H1 (cell line): Measurements from ENCODE around the gene ARID4B. TPM values are rescaled to one million over a fixed set of nuclear protein-coding genes. Genes with fewer than 3 reads are reported as not detected.

Source experiments
- ATF3 ChIP-seq: IDR thresholded peaks from 2 replicates; pipeline ENCODE4 v1.6.1; 2011; ENCODE audit warnings: low read depth, mild to moderate bottlenecking, low read length; ENCODE audit not compliant: insufficient read depth
- CHD1 ChIP-seq: IDR thresholded peaks from 2 replicates; pipeline ENCODE4 v1.6.1; 2012; ENCODE audit warnings: low read depth, low read length, improper control_type of control experiment
- CHD2 ChIP-seq: IDR thresholded peaks from 2 replicates; pipeline ENCODE4 v1.6.1; 2012; ENCODE audit warnings: low read length, improper control_type of control experiment
- RXRA ChIP-seq: IDR thresholded peaks from 2 replicates; pipeline ENCODE4 v1.6.1; 2011; ENCODE audit warnings: low read depth, mild to moderate bottlenecking, low read length, moderate library complexity; ENCODE audit not compliant: insufficient read depth
- polyA plus RNA-seq, 7 experiments: library from polyadenylated mRNA; depleted of rRNA in 3 of 7; stranded (reverse) in 5 of 7; unstranded in 2 of 7; fragments of >200 nt in 5 of 7; fragments of 200-250 nt in 2 of 7; gene quantifications; 1 replicate in 5 of 7; 2 replicates in 1 of 7; 4 replicates in 1 of 7; pipeline versions ENCODE4 v1.2.1 to v1.2.3, GENCODE V29; 2011 to 2013; ENCODE audit warnings: missing spikeins in 2 of 7, mixed read lengths in 2 of 7
- total RNA-seq: library from RNA; stranded (reverse); fragmentation: NEBNext Ultra II Directional; extraction: Animal tissue kit (Norgen Biotek cat#: 25700); gene quantifications from 2 replicates; pipeline ENCODE4 v1.2.1, GENCODE V29; 2021
- TF ChIP-seq, protein P1 (sequence below): IDR thresholded peaks from 2 replicates; pipeline ENCODE4 v1.6.1; 2012; ENCODE audit warnings: low read length, inconsistent platforms

Gene ARID4B
- total and polyA plus RNA-seq, 2 of the 8 experiments (the other 6 are each of a cell fraction or from before 2014, with no cell fraction given) = 5.1 to 28.8 TPM

DNA sequence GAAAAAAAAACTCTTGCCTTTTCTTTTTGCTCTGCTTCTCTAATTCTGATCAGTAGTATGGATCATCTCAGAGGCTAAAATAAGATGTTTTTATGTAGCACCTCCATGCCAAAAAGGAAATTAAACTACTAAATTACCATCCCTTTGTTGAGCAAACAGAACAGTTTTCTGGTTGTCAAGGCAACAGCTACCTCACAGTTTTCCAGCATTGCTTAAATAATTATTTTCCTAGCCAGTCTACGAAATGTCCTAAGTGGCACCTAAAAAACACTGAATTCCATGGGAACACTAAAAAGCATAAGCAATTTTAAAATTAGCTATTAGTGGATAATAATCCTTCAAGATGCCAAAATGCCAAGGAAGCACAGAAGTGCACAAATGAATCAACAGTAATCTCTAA, 61.7 kb downstream of the ARID4B start (continued):
- TF ChIP-seq CHD1 (no peak), CHD2 (no peak), RXRA (no peak), ATF3 (no peak)
- TF ChIP-seq, protein P1, sequence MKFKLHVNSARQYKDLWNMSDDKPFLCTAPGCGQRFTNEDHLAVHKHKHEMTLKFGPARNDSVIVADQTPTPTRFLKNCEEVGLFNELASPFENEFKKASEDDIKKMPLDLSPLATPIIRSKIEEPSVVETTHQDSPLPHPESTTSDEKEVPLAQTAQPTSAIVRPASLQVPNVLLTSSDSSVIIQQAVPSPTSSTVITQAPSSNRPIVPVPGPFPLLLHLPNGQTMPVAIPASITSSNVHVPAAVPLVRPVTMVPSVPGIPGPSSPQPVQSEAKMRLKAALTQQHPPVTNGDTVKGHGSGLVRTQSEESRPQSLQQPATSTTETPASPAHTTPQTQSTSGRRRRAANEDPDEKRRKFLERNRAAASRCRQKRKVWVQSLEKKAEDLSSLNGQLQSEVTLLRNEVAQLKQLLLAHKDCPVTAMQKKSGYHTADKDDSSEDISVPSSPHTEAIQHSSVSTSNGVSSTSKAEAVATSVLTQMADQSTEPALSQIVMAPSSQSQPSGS = no peak
